Stimulated activated memory B cell treated with anti-CD40 and anti-IgM and Interleukin-4, amounts not matched to agents 10 μg/mL and 1 μg/mL and 100 μg/mL, for 72 hours (primary cell): ENCODE results near the gene EFCAB12.

Experiments used
- ATAC-seq: fragments of 150-1000 bp; cut with Tn5 transposase; 2 replicates; pipeline ENCODE4 v1.10.0; 2021
- H3K27ac Mint-ChIP-seq: one replicate; pipeline ENCODE4 v1.8.0; 2022; ENCODE audit warnings: mild to moderate bottlenecking, mixed read lengths
- H3K27me3 Mint-ChIP-seq: one replicate; pipeline ENCODE4 v1.8.0; 2022; ENCODE audit warnings: mixed read lengths
- H3K36me3 Mint-ChIP-seq: one replicate; pipeline ENCODE4 v1.8.0; 2022; ENCODE audit warnings: mixed read lengths
- H3K4me1 Mint-ChIP-seq: one replicate; pipeline ENCODE4 v1.8.0; 2022; ENCODE audit warnings: mixed read lengths
- H3K4me3 Mint-ChIP-seq: one replicate; pipeline ENCODE4 v1.8.0; 2022; ENCODE audit warnings: mild to moderate bottlenecking, moderate library complexity, mixed read lengths
- H3K9me3 Mint-ChIP-seq: one replicate; pipeline ENCODE4 v1.8.0; 2022; ENCODE audit warnings: mixed read lengths

Gene EFCAB12

GRCh38 chr3:129434140-129434539, 5.7 kb upstream of the EFCAB12 start:
- Mint-ChIP-seq H3K4me1 (peaks cover 63% of the 10 kb centered on the region), H3K27ac (peak overlapping the region; percentile 72), H3K9me3 (no peaks in the 10 kb centered on the region), H3K4me3 (peak overlapping the region; percentile 23), H3K27me3 (no peaks in the 10 kb centered on the region), H3K36me3 (peaks cover 75% of the 10 kb centered on the region)
- ATAC-seq = no peak

GRCh38 chr3:129433565-129433964, 5.1 kb upstream of the EFCAB12 start:
- no peak overlapping the region for H3K27ac Mint-ChIP-seq
- peak overlapping the region; percentile 5 for H3K4me3 Mint-ChIP-seq
- H3K4me1 Mint-ChIP-seq = peaks cover 67% of the 10 kb centered on the region
- H3K36me3 Mint-ChIP-seq = peaks cover 79% of the 10 kb centered on the region
- no peaks in the 10 kb centered on the region for H3K9me3 Mint-ChIP-seq
- ATAC-seq = no peak
- H3K27me3 Mint-ChIP-seq = no peaks in the 10 kb centered on the region

GRCh38 chr3:129432671-129433070, 4.2 kb upstream of the EFCAB12 start:
- H3K27ac Mint-ChIP-seq = no peak overlapping the region
- no peaks in the 10 kb centered on the region for H3K27me3 Mint-ChIP-seq
- H3K4me3 Mint-ChIP-seq = no peak overlapping the region
- peaks cover 67% of the 10 kb centered on the region for H3K4me1 Mint-ChIP-seq
- H3K36me3 Mint-ChIP-seq = peaks cover 74% of the 10 kb centered on the region
- no peak for ATAC-seq
- no peaks in the 10 kb centered on the region for H3K9me3 Mint-ChIP-seq

- H3K36me3 Mint-ChIP-seq = peaks cover 71% of the 10 kb centered on the region
- peak overlapping the region; percentile 44 for H3K27ac Mint-ChIP-seq
- H3K4me3 Mint-ChIP-seq = no peak overlapping the region
- peaks cover 67% of the 10 kb centered on the region for H3K4me1 Mint-ChIP-seq
- no peaks in the 10 kb centered on the region for H3K9me3 Mint-ChIP-seq
- no peak for ATAC-seq
- no peaks in the 10 kb centered on the region for H3K27me3 Mint-ChIP-seq
These were observed 3.6 kb upstream of the EFCAB12 start for GRCh38 chr3:129432036-129432435.

GRCh38 chr3:129429602-129430001, 1.2 kb upstream of the EFCAB12 start:
- Mint-ChIP-seq H3K27ac (peak overlapping the region; percentile 34), H3K4me1 (peaks cover 43% of the 10 kb centered on the region), H3K27me3 (no peaks in the 10 kb centered on the region), H3K9me3 (no peaks in the 10 kb centered on the region), H3K36me3 (peaks cover 54% of the 10 kb centered on the region), H3K4me3 (no peak overlapping the region)
- no peak for ATAC-seq

- H3K27ac Mint-ChIP-seq = peak overlapping the region; percentile 34
- H3K9me3 Mint-ChIP-seq = peaks cover 3% of the 10 kb centered on the region
- peaks cover 55% of the 10 kb centered on the region for H3K36me3 Mint-ChIP-seq
- H3K4me3 Mint-ChIP-seq = peak overlapping the region; percentile 76
- ATAC-seq = no peak
- no peaks in the 10 kb centered on the region for H3K27me3 Mint-ChIP-seq
- peaks cover 43% of the 10 kb centered on the region for H3K4me1 Mint-ChIP-seq
These were observed 630 bp upstream of the EFCAB12 start for GRCh38 chr3:129429080-129429451.

- Mint-ChIP-seq H3K4me1 (peaks cover 43% of the 10 kb centered on the region), H3K36me3 (peaks cover 47% of the 10 kb centered on the region), H3K4me3 (peak overlapping the region; percentile 76), H3K27ac (peak overlapping the region; percentile 34), H3K27me3 (no peaks in the 10 kb centered on the region), H3K9me3 (peaks cover 7% of the 10 kb centered on the region)
- no peak for ATAC-seq
These were observed 445 bp downstream of the EFCAB12 start for GRCh38 chr3:129428007-129428375.

GRCh38 chr3:129425619-129426018, 2.8 kb downstream of the EFCAB12 start:
- Mint-ChIP-seq H3K4me1 (peaks cover 43% of the 10 kb centered on the region), H3K27ac (no peak overlapping the region), H3K27me3 (no peaks in the 10 kb centered on the region), H3K36me3 (peaks cover 34% of the 10 kb centered on the region), H3K4me3 (no peak overlapping the region), H3K9me3 (peaks cover 7% of the 10 kb centered on the region)
- no peak for ATAC-seq

GRCh38 chr3:129425213-129425612, 3.2 kb downstream of the EFCAB12 start:
- no peaks in the 10 kb centered on the region for H3K27me3 Mint-ChIP-seq
- H3K27ac Mint-ChIP-seq = no peak overlapping the region
- peaks cover 30% of the 10 kb centered on the region for H3K36me3 Mint-ChIP-seq
- no peak for ATAC-seq
- H3K4me1 Mint-ChIP-seq = peaks cover 43% of the 10 kb centered on the region
- H3K9me3 Mint-ChIP-seq = peaks cover 7% of the 10 kb centered on the region
- no peak overlapping the region for H3K4me3 Mint-ChIP-seq

GRCh38 chr3:129424185-129424841, 4.1 kb downstream of the EFCAB12 start:
- Mint-ChIP-seq H3K4me1 (peaks cover 34% of the 10 kb centered on the region), H3K27me3 (no peaks in the 10 kb centered on the region), H3K9me3 (peaks cover 7% of the 10 kb centered on the region), H3K36me3 (peaks cover 22% of the 10 kb centered on the region), H3K4me3 (no peak overlapping the region), H3K27ac (peak overlapping the region; percentile 76)
- ATAC-seq = peak; percentile 64

GRCh38 chr3:129422897-129423296, 5.5 kb downstream of the EFCAB12 start:
- H3K36me3 Mint-ChIP-seq = peaks cover 17% of the 10 kb centered on the region
- H3K4me1 Mint-ChIP-seq = peaks cover 20% of the 10 kb centered on the region
- no peak for ATAC-seq
- no peaks in the 10 kb centered on the region for H3K27me3 Mint-ChIP-seq
- peaks cover 7% of the 10 kb centered on the region for H3K9me3 Mint-ChIP-seq
- no peak overlapping the region for H3K27ac Mint-ChIP-seq
- H3K4me3 Mint-ChIP-seq = no peak overlapping the region

GRCh38 chr3:129421988-129422745, 6.3 kb downstream of the EFCAB12 start:
- Mint-ChIP-seq H3K4me3 (no peak overlapping the region), H3K27ac (no peak overlapping the region), H3K36me3 (peaks cover 17% of the 10 kb centered on the region), H3K4me1 (peaks cover 13% of the 10 kb centered on the region), H3K27me3 (no peaks in the 10 kb centered on the region), H3K9me3 (peaks cover 7% of the 10 kb centered on the region)
- ATAC-seq = no peak

GRCh38 chr3:129421236-129421883, 7.1 kb downstream of the EFCAB12 start:
- H3K4me1 Mint-ChIP-seq = peaks cover 13% of the 10 kb centered on the region
- no peak overlapping the region for H3K27ac Mint-ChIP-seq
- H3K27me3 Mint-ChIP-seq = no peaks in the 10 kb centered on the region
- H3K9me3 Mint-ChIP-seq = peaks cover 7% of the 10 kb centered on the region
- no peak for ATAC-seq
- peaks cover 17% of the 10 kb centered on the region for H3K36me3 Mint-ChIP-seq
- no peak overlapping the region for H3K4me3 Mint-ChIP-seq

GRCh38 chr3:129419476-129419875, 9.0 kb downstream of the EFCAB12 start:
- Mint-ChIP-seq H3K4me1 (peaks cover 12% of the 10 kb centered on the region), H3K4me3 (no peak overlapping the region), H3K27ac (no peak overlapping the region), H3K36me3 (peaks cover 15% of the 10 kb centered on the region), H3K9me3 (peaks cover 7% of the 10 kb centered on the region), H3K27me3 (no peaks in the 10 kb centered on the region)
- no peak for ATAC-seq

GRCh38 chr3:129418041-129418973, 10.1 kb downstream of the EFCAB12 start:
- H3K27me3 Mint-ChIP-seq = no peaks in the 10 kb centered on the region
- peaks cover 8% of the 10 kb centered on the region for H3K36me3 Mint-ChIP-seq
- H3K27ac Mint-ChIP-seq = peak overlapping the region; percentile 42
- H3K4me3 Mint-ChIP-seq = no peak overlapping the region
- H3K4me1 Mint-ChIP-seq = peaks cover 5% of the 10 kb centered on the region
- H3K9me3 Mint-ChIP-seq = no peaks in the 10 kb centered on the region
- no peak for ATAC-seq
